IPS DF 4.7 (cell line): ENCODE data around the gene SPOCD1.

Experiments used
- DNase-seq: peaks from one replicate; pipeline ENCODE4 v3.0.0-alpha.2; 2013; ENCODE audit warnings: low spot score; ENCODE audit errors: extremely low read depth

SPOCD1 gene

GRCh38 chr1:31788138-31788824 lies 27.5 kb downstream of the SPOCD1 start:
- no peak for DNase-seq

- DNase-seq = no peak
Observed at GRCh38 chr1:31787786-31788137, 28.1 kb downstream of the SPOCD1 start.

DNA sequence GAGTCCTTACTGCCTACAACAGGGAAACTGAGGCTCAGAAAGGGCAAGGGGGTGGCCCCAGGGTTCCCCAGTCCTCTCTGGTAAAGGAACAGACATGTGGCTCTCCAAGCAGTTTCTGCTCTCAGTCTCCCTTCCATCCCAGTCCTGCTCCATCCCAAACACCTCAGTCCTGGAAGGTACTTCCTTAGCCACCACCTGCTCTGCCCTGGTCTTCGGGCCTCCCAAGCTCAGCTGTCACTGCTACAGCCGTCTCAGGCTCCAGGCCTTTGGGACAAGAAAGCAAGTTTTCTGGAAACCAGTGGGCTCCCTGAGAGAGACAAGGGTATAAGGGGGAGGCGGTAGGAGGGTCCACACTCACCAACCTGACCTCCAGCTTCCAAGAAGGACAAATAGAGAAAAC lies 28.6 kb downstream of the SPOCD1 start:
- no peak for DNase-seq

GRCh38 chr1:31786366-31787060 lies 29.3 kb downstream of the SPOCD1 start:
- DNase-seq = no peak

- DNase-seq = no peak
Observed at GRCh38 chr1:31785947-31786290, 29.9 kb downstream of the SPOCD1 start.

GRCh38 chr1:31785020-31785946 lies 30.5 kb downstream of the SPOCD1 start:
- DNase-seq = no peak

- DNase-seq = no peak
Observed at GRCh38 chr1:31784356-31785019, 31.3 kb downstream of the SPOCD1 start.

GRCh38 chr1:31783846-31784245 lies 32.0 kb downstream of the SPOCD1 start:
- DNase-seq = no peak

DNA sequence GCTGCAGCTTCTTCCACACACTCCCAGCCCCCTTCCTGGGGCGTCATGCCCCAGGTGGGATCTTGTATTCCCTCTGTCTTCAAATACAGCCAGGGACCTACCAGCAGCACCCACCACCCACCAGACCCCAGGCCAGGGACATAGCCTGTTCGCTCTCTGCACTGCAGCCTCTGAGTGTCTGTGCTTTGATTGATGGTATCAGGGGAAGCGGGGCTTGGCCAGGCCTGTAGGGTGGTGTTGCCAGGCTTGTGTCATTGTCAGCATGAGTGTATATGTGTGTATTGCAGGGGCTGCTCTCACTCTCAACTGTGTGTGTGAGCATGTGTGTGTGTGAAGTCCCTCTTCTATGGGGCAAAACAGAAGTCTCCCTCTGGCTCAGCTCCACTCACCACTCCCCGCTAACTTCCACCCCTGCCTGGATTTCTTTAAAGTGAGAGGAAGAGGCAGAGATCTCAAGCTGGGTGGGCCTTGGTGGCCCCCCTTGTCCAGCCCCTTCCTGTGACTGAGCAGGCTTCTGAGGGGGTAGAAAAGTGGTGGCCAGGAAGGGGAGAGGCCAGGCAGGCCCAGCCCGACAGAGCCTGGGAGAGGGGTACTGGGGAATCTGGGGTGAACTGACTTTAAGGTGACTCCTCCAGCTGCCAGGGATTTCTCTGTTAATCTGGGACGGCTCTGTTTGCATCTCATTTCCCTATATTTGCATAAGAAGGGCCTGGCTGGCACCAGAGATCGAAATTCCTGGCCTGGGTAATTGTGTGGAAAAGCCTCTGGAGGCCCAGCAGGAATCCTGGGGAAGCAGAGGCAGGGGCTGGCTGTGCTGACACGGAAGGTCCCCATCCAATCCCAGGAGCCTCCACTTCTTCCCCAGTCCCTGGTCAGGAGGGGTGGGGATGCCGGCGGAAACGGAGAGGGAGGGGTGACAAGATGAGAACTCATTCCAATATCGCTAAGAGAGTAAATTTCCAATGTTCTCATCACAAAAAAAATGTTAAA lies 33.1 kb downstream of the SPOCD1 start:
- no peak for DNase-seq

DNA sequence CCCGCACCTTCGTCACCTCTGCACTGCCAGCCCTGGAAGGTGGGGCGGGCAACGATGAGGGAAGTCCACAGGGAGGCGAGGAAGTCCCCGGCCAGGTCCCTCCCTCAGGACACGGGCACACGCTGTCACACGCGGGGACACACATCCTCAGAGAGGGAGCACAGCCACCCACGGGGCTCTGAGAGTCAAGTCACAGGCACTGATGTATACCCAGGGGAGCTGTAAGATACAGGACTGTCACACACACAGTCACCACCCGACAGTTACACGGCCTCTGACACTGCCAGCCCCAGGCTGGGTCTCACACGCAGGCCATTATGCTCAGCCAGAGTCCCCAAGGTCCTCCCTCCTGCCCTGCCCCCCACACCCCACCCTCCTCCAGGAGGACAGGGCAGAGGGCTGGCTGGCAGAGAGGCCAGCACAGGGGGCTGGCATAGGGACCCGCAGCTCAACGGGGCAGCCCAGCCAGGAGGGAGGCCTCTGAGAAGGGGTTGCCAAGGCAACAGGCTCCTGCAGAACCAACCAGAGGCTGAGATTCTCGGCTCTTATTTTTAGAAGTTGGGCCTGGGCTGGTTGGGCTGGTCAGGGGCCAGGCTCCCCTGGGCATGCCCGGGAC lies 34.0 kb downstream of the SPOCD1 start:
- DNase-seq = no peak

GRCh38 chr1:31781138-31781755 lies 34.6 kb downstream of the SPOCD1 start:
- DNase-seq = no peak

DNA sequence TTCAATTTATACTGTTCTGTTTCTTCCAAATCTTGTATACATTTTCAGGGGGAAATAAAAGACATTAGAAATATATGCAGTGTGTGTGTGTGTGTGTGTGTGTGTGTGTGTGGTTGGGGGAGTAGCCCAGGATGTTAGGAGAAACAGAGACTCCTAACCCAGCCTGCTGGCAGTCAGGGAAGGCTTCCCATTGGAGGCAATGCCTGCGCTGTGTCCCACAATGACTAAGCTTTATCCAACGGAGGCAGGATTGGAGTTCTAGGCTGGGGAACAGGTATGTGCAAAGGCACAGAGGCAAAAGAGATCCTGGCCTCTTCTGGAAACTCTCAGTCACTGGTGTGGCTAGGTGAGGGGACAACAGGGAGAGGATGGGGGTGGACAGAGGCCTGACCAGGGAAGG lies 35.2 kb downstream of the SPOCD1 start:
- no peak for DNase-seq

GRCh38 chr1:31779687-31780086 lies 36.1 kb downstream of the SPOCD1 start:
- no peak for DNase-seq

- no peak for DNase-seq
Observed at GRCh38 chr1:31778763-31779488, 36.9 kb downstream of the SPOCD1 start.

DNA sequence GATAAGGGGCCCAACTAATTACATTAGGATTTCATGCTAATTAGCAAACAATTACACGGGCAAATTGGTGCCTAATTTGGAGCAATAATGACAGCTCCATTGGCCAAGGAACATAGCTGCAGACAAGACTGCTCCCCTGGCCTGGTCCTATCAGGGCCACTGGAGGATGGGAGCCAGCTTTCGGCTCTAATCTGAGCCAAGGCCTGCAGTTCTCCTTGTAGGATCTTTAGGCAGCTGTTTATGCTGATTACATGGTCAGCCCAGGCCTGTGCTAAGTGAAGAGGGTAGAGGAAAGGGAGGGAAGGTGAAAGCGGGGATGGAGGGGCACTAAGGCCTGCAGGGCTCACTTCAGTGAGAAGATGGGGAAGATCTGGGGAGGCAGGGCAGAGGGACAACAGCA lies 39.3 kb downstream of the SPOCD1 start:
- no peak for DNase-seq

DNA sequence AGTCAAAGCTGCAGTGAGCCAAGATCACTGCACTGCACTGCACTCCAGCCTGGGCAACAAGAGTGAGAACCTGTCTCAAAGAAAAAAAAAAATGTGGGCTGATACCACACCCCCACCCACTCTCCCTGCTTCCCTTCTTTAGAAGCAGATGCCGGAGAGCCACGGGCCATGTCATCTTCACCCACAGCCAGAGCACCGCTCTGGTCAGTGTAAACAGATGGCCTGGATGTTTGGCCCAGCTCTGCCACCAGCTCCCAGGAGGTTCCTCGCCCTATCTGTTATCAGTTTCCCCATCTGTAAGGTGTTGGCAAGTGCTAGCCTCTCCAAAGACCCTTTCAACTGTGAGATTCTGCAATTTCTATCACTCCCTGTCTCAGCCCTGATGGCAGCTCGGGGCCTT lies 39.8 kb downstream of the SPOCD1 start:
- DNase-seq = no peak

- DNase-seq = no peak
Observed at GRCh38 chr1:31775210-31775999, 40.4 kb downstream of the SPOCD1 start.

DNA sequence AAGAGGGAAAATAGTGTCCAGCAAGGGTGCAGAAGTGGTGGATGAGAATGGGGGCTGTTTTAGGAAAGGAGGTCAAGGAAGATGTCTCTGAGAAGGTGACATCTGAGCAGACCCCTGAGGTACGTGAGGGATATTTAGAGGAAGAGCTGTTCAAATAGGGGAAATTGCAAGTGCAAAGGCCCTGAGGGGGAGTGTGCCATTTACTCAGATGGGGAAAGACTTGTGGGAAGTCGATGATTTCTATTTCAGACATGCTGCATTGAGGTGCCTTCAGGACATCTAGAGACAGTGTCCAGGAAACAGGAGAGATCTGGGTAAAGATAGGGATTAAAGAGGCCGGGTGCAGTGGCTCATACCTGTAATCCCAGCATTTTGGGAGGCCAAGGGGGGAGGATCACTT lies 41.3 kb downstream of the SPOCD1 start:
- DNase-seq = no peak
